Sigmoid colon (tissue), 4 donors: ENCODE measurements around the gene NADSYN1.

ENCODE experiments used
- CTCF ChIP-seq, 4 experiments: fragments of 450-650 bp in 3 of 4; fragments of 200-600 bp in 1 of 4; IDR thresholded peaks; one replicate each; pipeline ENCODE4 v1.5.1; 2016 to 2019; ENCODE audit warnings: antibody characterized with exemption in 4 of 4, mild to moderate bottlenecking in 3 of 4, moderate library complexity in 2 of 4
- EP300 ChIP-seq, 4 donors: sonication (generic); formaldehyde crosslinking; IDR thresholded peaks; one replicate each; pipeline ENCODE4 v1.6.1; 2017; ENCODE audit warnings: antibody characterized with exemption in 4 of 4
- POLR2AphosphoS5 ChIP-seq, 4 donors: sonication (generic); formaldehyde crosslinking; IDR thresholded peaks; one replicate each; pipeline ENCODE4 v1.6.1; 2017; ENCODE audit warnings: antibody characterized with exemption in 4 of 4

DNA sequence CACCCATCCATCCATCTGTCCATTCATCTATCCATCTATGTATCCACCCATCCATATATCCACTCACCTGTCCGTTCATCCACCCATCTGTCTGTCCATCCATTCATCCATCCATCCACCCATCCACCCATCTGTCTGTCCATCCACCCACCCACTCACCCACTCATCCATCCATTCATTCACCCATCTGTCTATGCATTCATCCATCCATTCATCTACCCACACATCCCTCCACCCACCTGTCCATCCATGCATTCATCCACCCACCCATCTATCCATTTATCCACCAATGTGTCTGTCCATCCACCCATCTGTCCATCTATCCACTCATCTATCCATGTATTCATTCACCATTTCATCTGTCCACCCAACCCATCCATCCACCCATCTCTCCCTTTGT, 33.3 kb downstream of the NADSYN1 start:
- TF ChIP-seq CTCF (IDR thresholded peaks at IDR 0.05) (no peak), POLR2AphosphoS5 (IDR thresholded peaks at IDR 0.05) (no peak), EP300 (IDR thresholded peaks at IDR 0.05) (no peak)
